CD4-positive, alpha-beta T cell treated with Interleukin-21 for 1 hour (primary cell): Measurements from ENCODE around the gene NRXN3.

Experiments used
- DNase-seq: peaks from one replicate; pipeline ENCODE4 v3.0.0-alpha.2; 2020

Gene NRXN3

GRCh38 chr14:79037106-79037505 lies 866.9 kb downstream of the NRXN3 start:
- DNase-seq = no peak

GRCh38 chr14:79037593-79037992 lies 867.4 kb downstream of the NRXN3 start:
- no peak for DNase-seq

- DNase-seq = no peak
Observed at GRCh38 chr14:79040790-79041189, 870.6 kb downstream of the NRXN3 start.

GRCh38 chr14:79043194-79043889 lies 873.2 kb downstream of the NRXN3 start:
- no peak for DNase-seq

GRCh38 chr14:79044894-79045624 lies 874.9 kb downstream of the NRXN3 start:
- no peak for DNase-seq

DNA sequence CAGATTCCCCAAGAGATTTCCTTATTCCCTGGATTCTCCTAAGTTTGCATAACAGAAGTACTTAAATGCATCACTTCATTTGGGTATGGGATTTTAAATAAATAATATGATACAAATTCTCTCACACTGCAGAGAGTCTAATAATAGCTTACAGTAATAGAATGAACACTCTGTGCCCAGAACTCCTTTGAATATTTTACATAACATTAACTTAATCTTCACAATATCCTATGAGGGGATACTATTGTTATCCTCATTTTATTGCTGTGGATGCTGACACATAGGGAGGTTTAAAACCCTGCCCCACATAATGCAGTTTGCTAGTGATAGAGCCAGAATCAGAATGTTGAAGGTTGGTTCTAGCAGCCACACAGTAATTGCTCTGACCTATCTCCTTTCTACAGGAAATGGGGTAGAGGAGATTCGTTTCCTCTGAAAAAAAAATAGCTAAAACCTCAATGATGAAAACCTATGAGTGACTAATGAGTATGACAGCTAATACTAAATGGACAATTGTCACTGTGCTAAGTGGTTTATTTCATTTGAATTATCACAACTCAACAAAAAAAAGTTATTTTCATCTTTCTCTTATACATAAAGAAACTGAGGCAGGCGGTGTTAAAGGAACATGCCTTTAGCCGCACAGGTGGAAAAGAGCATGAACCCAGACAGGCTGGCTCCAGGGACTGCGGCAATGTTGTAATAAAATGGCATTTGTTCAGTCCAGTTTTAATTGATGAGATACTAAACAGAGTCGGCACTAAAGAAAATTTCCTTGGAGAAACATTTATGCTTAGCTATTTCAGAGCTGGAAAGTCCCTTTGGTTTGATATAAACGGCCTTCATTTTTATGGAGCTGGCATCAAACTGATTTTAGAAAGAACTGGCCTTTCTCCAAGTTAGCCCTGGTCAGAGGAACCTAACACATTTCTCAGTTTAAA lies 880.9 kb downstream of the NRXN3 start:
- no peak for DNase-seq

- no peak for DNase-seq
Observed at GRCh38 chr14:79051742-79052141, 881.6 kb downstream of the NRXN3 start.

- no peak for DNase-seq
Observed at GRCh38 chr14:79056879-79057278, 886.7 kb downstream of the NRXN3 start.

DNA sequence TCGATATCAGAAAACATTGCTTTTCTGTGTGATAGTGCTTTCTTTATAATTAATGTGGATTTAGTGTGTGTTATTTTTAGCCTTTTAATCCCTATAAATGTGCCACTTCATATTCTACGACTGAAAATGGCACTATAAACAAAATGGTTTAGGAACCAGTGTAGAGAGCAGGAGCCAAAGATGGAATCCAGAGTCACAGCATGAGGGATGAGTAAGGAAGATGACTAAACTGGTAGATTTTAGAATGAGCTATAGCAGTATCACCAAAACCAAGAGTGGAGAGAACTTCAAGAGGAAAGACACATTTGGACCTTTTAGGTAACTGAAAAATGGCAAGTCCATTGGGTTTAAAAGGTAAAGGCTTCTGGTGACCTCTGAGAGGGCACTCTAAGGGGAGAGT lies 887.2 kb downstream of the NRXN3 start:
- no peak for DNase-seq

GRCh38 chr14:79062226-79062625 lies 892.1 kb downstream of the NRXN3 start:
- DNase-seq = no peak

GRCh38 chr14:79064214-79064613 lies 894.0 kb downstream of the NRXN3 start:
- no peak for DNase-seq

- DNase-seq = no peak
Observed at GRCh38 chr14:79074510-79074909, 904.3 kb downstream of the NRXN3 start.

GRCh38 chr14:79076428-79076827 lies 906.3 kb downstream of the NRXN3 start:
- DNase-seq = no peak

- DNase-seq = no peak
Observed at GRCh38 chr14:79077096-79077495, 906.9 kb downstream of the NRXN3 start.

GRCh38 chr14:79080040-79080439 lies 909.9 kb downstream of the NRXN3 start:
- DNase-seq = no peak

GRCh38 chr14:79082883-79083282 lies 912.7 kb downstream of the NRXN3 start:
- DNase-seq = no peak

DNA sequence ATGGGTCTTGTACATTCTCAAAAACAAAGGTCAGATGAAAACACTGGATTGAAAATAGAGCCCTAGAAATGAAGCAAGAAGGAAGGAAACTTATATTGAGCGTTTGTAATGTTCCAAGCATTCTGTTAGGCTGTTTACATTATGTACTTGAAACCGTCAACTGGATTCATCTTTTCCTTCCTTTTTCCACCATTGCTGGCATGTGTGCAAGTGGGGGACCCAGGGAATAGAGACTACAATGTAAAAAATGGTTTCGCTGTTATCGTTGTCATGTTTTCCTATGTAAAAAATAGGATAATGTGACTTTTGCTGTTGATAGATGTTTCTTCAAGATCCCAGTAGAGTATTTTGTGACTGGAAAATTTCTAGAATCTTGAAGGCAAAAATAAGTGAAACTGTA lies 913.2 kb downstream of the NRXN3 start:
- DNase-seq = no peak

DNA sequence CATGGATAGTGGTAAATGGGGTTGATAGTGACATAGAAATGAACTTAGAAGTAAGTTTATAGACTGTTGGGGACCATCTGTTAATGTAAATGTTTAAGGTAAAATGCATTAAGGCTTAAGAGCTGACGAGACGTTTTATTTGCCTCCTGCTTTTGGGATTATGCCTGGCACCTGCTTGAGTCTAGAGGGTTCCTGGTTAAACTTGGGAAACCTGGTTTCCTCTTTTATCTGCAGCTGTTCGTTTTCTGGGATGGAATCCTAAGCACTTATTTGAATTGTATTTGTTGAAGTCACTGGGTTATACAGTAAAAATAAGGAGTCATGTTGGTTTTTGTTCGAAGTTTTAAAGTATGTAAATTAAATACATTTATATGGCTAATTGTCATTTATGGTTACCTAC lies 914.7 kb downstream of the NRXN3 start:
- DNase-seq = no peak

DNA sequence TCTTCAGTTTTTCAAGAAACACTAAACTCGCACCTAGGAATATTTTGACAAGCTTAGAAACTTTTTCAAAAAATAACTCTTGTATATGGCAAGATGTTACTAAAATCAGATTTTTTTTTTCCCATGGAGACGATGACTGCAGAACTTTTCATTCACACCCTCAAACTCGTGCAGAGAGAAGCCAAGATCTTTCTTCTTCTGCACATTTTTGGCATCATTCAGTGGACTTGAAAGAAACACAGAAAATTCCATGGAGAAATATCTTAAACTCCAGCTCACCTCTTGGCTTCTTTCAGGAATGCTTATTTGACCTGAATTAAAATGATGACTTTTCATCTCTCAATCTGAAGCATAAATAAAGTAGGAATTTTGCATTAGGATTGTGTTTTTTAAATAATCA lies 919.4 kb downstream of the NRXN3 start:
- no peak for DNase-seq

GRCh38 chr14:79090641-79091180 lies 920.5 kb downstream of the NRXN3 start:
- DNase-seq = no peak

- no peak for DNase-seq
Observed at GRCh38 chr14:79091381-79091963, 921.3 kb downstream of the NRXN3 start.

GRCh38 chr14:79093531-79093930 lies 923.4 kb downstream of the NRXN3 start:
- DNase-seq = no peak

GRCh38 chr14:79094951-79095350 lies 924.8 kb downstream of the NRXN3 start:
- no peak for DNase-seq
